SK-MEL-5 (cell line): ENCODE results near the gene MTHFR. TPM values are rescaled to one million over a fixed set of nuclear protein-coding genes. Genes with fewer than 3 reads are reported as not detected.

Experiments
- DNase-seq: peaks from one replicate; pipeline ENCODE4 v3.0.0-alpha.2; 2016; ENCODE audit warnings: low read depth, low spot score
- in situ Hi-C: cut with HindIII; loops from 2 replicates; pipeline ENCODE4 v1.10.0; 2016; ENCODE audit warnings: low sequenced_read_pairs, high pct_unique_total_duplicates, low pct_unique_long_range_greater_than_20kb
- total RNA-seq: library from RNA; depleted of rRNA; stranded (reverse); fragments of >200 nt; shearing (Covaris generic); gene quantifications from 2 replicates; pipeline ENCODE4 v1.2.3, GENCODE V29; 2014

Gene MTHFR
- total RNA-seq, 1 experiment from 2014 or later = 15.2 TPM

DNA sequence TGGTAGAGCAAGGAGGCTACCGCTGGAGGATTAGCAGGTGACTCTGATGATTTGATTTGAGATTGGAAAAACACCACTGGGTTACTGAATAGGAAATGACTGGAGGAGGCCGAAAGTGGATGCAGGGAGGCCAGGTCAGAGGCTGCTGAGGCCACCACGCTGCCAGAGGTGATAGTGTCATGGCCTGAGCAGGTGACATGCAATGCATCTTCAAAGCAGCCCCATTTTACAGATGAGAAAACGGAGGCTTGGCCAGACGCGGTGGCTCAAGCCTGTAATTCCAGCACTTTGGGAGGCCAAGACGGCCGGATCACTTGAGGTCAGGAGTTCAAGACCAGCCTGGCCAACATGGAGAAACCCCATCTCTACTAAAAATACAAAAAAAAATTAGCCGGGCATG, 31.0 kb downstream of the MTHFR start:
- in situ Hi-C loops = no loop called here
- DNase-seq = no peak

DNA sequence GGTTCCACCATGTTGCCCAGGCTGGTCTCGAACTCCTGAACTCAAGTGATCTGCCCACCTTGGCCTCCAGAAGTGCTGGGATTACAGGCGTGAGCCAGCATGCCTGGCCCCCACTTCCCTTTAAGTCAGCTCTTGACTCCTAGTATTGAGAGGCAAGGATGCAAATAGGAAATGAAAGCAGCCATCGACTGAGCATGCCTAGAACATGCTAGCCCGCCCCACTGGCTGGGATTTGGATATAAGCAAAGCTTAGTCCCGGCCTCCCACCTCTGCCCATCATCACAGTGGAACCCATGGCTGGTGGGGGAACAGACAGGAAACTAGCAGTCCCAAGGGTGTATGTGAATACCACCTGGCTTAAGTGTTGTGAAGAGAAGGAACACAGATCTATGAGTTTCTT, 33.3 kb downstream of the MTHFR start:
- in situ Hi-C loops = no loop called here
- DNase-seq = no peak

DNA sequence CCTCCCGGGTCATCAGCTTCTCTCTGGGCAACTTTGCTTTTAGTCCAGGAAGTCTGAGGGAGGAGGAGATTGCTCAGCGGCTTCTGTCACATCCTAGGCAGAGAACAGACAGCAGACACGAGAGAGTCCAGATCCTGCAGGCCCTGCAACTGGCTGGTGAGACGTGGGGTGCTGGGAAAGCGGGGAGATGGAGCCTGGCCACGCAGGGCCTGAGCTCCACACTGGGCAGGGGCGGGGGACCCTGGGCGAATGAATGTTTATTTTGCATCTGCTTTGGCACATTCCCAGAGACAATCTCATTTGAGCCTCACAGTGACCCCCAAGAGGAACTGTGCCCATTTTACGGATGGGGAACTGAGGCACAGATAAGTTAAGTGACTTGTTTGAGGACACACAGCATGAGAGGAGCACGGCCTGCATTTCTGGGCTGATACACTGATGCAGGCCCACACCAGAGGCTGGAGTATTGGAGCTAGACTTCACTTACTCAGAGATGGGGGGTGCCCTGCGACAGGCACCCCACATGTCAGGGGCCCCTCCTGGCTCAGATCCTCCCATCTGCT, 34.2 kb downstream of the MTHFR start:
- no peak for DNase-seq
- in situ Hi-C loops = no loop called here

DNA sequence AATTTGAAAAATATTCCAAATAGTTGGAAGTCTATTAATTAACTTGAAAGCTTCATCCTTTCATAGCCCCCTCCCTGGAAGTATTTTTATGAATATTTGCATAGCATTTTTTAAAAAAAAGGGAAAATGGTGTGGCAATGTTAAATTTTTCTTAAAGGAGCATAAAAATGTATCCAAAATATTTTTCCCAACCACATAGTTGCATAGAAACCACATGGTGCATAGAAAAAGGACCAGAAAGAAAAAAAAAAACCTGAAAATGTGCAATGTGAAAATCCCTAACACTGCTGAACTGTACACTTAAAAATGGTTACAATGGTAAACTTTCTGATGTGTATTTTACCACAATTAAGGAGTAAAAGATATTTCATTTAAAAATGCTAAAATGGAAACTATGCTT, 35.8 kb downstream of the MTHFR start:
- DNase-seq = no peak
- in situ Hi-C loops = no loop called here

DNA sequence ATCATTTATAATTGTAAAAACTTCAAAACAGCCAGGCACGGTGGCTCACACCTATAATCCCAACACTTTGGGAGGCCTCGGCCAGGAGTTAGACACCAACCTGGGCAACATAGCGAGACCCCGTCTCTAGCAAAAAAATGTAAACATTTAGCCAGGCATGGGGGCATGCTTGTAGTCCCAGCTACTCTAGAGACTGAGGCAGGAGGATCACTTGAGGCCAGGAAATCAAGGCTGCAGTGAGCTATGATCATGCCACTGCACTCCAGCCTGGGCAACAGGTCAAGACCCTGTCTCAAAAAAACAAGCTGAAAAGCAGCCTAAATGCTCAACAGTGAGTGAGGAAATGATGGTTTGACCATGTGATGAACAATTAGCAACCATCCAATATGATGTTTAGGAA, 36.5 kb downstream of the MTHFR start:
- no peak for DNase-seq
- in situ Hi-C loops = no loop called here

DNA sequence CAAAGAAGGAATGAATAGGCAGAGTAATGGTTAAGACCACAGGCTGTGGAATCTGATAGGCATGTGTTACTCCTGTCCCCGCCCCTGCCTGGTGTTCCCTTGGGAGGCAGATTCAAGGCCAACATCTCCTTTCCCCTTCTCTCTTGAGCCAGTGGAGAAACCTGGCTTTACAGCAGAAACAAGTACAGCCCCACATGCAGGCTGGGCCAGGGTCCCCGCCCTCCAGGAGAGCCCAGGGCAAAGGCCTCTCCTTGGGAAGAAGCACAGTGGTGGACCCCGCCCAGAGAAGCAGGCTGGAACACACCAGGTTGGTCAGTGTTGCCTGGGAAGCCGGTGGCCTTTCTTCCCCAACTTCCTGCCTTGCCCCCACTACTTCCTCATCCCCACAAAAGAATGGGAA, 36.9 kb downstream of the MTHFR start:
- DNase-seq = no peak
- in situ Hi-C loops = no loop called here

DNA sequence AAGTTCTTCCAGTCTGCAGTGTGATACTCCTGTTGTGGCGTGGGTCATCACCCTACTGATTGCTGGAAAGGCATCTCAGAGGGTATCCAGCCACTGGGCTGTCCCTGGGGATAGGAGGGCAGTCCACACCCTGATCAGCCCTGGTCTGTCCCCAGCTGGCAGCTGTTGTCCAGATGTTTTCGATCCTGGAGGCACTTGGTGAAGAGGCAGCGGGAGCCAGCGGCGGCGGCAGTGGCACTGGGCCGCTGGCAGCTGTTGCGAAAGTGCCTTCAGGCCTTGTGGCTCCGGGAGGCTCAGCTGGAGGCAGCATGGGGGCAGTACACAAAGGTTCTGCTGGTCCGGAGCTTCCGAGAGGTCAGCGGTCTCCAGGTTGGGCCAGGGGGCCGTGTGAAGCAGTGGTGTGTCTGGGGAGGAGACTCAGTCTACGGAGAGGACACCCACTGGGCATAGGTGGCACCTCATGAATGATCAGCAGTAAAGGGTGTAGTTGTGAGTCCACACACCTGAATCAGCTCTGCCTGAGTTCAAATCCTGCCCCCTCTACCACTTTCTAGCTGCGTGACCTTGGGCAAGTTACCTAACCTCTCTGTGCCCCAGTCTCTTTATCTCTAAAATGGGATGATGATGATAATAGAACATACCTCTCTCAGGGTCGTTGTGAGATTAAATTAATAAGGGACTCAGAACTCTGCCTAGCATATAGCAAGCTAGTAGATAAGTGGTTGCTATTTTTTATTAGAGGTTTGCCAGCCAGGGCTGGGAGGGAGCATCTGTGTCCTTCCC, 37.7 kb downstream of the MTHFR start:
- in situ Hi-C loops = no loop called here
- no peak for DNase-seq

DNA sequence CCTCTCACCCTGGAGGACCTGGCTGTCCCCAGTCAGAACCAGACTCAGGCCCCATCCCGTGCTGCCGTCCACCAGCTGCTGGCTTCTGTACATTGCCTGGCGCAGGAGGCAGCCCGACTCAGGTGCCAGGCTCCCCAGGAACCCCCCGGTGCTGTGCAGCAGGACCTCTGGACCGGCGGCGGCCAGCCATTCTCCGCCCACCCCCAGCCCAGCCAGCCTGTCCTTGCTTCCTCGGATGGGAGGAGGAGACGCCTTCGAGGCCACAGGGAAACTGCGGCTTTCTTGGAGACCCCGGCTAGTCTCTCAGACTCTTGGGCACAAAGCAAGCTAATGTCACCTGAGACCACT, 39.4 kb downstream of the MTHFR start:
- no peak for DNase-seq
- in situ Hi-C loops = no loop called here

DNA sequence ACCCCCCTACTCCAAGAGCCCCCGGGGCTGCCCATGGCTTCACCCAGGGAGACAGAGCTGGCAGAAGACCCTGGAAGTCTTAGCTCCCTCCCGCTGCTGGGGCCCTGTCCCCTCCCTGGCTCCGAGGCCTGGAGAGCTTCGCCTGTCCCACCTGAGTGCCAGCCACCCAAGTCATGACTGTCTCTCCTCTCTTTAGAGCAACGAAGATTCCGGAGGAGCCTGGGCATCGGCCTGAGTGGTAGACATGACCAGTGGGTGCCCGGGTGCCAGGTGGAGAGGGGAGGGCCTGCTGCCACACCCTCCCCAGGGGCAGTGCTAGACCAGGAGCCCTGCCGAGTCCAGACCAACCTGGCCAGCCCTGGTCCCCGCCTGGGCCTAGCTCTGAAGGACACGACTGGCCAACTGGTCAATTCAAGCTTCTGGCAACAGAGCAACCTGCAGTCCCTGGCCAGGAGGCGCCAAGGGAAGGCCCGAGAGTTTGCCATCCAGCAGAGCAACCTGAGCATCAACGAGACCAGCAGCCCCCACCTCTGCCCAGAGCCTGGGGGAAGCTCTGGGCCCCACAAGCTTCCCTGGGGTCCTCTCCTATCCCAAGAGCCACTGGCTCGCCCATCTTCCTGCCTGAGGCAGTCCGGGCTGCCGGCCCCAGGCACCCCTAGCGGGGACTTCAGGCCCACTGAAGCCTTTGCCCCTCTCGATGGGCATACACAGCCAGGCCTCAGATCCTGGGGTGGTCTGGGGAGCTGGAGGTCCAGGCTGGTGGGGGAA, 39.9 kb downstream of the MTHFR start:
- DNase-seq = no peak
- in situ Hi-C loops = no loop called here

DNA sequence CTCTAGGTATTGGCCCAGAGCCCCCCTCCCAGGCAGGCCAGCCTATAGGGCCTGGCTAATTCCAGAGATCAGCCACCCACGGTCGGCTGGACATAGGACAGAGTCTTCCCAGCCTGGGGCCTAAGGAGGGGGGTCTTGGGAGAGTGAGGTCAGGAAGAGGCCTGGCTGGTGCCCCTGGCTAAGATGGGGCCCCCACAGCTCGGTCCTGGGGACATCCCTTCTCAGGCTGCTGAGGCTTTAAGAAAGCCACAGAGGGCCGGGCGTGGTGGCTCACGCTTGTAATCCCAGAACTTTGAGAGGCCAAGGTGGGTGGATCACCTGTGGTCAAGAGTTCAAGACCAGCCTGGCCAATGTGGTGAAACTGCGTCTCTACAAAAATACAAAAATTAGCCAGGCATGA, 41.2 kb downstream of the MTHFR start:
- in situ Hi-C loops = no loop called here
- DNase-seq = no peak

DNA sequence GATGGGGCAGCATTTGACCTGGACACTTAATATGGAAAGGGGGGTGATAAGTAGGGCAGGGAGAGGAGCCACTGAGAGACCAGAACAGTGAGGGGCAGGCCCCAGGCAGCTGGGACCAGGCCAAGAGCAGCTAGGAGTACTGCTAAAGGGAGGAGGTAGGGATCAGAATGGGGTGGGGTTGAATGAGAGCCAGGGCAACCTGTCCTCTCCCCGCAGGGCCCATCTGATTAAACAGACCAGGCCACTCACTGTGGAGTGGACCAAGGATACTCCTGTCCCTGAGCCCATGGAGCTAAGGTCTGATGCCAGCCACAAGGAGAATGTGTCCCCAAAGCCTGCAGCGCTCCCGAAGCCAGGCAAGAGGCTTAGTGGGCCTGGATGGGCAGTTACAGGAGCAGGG, 41.6 kb downstream of the MTHFR start:
- no peak for DNase-seq
- in situ Hi-C loops = no loop called here

DNA sequence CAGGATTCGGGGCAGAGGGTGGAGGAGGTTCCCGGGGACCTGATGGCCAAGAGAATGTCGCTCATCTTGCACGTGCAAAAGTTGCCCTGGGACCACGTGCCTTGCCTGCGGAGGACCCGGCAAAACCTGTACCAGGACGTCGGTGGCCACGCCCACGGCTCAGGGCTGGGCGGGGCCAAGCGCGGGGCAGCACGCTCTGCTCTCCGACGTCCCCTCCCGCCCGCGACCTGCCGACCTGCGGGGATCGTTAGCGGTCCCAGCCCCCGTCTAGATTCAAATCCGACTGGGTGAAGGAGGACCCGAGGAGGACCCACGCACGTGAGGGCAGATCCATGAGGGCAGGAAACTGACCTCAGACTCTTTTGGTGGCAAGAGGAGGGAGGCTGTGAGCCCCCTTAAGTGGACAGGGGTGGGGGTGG, 43.8 kb downstream of the MTHFR start, which contains the start of gene C1orf167:
Gene C1orf167, plus strand, starts transcription at position 206 of the 419 bp plus-strand sequence. CDS start 2,208 bp downstream, outside the sequence.
- in situ Hi-C loops = no loop called here
- no peak for DNase-seq

DNA sequence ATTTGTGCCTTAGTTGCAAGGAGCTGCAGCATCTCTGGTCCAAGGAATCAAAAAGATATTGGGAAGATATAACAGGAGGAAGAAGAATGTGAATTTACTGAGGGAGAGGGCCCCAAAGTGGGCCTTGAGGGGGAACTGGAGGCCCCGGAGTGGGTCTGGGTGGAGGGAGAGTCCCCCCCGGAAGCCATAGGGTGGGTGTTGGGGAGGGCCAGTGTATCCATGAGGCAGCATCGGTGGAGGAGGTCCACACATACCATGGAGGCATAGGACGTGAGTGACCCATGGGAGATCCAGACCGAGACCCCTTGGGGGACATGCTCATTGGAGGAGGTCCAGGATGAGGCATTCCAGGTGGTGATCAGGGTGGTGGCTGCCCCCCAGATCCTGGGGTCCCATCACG, 44.5 kb downstream of the MTHFR start:
- DNase-seq = no peak
- in situ Hi-C loops = no loop called here

DNA sequence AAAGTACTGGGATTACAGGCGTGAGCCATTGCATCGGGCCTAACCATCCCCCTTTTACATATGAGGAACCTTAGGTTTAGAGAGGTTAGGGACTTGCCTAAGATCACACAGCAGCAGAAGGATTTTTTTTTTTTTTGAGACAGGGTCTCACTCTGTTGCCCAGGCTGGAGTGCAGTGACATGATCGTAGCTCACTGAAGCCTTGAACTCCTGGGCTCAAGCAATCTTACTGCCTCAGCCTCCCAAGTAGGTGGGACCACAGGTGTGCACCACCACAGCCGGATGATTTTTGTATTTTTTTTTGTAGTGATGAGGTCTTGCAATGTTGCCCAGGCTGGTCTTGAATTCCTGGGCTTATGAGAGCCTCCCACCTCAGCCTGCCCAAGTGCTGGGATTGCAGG, 46.0 kb downstream of the MTHFR start:
- in situ Hi-C loops = no loop called here
- DNase-seq = no peak

DNA sequence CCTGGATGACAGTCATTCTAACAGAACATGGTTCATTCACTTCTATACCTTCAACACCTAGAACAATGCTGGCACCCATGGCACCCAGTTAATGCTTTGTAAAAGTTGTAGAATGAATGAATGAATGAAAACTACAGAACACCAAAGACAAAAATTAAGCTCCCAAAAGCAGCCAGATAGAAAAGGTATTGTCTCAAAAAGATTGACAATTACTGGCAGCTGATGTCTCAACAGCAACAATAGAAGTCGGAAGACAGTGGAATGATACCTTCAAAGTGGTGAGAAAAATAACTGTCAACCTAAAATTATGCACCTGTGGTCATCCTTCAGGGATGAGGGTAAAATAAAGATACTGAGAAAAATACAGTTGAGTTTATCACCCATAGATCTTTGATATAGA, 48.7 kb downstream of the MTHFR start:
- in situ Hi-C loops = no loop called here
- DNase-seq = no peak

DNA sequence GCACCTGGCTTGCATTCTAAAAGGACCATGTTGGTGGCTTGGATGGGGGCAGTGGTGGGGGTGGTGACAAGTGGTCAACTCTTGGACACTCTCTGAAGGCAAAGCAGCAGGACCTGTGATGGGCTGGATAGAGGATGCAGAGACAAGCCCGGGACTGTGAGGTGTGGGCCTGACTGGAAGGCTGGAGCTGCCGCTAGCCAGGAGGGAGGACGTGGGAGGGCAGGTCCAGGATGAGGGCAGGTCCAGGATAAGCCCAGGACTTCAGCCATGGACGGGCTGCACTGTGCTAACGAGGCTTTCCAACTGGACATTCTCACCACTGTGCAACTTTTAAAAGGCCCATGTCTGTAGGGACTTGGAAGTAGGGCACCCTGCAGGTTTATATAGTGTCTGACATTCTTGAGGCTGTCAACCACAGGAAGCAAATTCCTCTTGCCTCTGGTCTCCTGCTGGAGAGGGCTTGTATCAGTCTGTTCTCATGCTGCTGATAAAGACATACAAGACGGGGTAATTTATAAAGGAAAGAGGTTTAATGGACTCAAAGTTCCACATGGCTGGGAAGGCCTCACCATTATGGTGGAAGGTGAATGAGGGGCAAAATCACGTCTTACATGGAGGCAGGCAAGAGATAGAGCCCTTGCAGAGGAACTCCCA, 52.1 kb downstream of the MTHFR start:
- no peak for DNase-seq
- in situ Hi-C loops = no loop called here

DNA sequence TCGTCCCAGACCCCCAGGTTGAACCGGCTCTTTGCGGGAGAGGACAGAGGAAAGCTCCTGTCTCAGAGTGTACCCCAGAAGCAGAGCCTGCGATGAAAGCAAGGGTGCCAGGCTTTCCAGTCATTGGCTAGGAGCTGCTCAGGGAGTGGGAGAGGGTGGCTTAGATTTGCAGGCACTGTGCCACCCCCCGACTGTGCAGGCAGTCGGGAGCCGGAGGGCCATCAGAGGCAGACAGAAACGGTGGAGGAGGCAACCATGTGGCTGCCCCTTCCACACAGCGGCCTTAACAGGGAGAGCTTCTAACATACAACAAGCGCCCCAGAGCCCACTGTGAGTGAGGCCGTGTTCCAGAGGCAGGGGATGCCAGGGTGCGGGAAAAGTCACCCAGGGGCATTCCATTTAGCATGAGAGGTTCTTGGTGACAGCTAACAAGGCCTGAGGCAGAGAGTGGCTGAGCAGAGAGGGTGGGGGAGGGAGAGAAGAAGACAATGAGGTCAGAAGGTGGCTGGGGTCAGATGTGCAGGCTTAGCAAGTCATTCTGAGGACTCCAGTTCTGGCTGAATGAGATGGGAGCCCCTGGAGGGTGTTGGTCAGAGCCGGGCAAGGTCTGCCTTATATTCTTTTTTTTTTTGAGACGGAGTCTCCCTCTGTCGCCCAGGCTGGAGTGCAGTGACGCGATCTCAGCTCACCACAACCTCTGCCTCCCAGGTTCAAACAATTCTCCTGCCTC, 53.2 kb downstream of the MTHFR start:
- no peak for DNase-seq

DNA sequence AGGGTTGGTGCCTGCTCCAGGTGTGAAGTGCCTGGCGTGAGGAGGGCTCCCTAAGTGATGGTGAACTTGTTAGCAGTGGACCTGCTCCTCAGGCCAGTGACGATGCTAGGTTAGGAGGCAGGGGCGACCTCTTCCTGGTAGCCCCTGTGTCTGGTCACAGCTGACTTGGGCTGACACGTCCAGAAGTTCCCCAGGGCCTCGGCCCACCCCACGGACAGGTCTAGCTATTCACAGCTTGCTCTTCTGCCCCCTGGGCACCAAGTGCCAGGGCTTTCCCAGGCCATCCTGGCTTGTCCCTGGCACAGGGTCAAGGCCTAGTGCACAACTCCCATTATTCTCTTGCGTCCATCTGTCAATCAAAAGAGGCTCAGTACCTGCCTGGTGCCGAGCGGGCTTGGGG, 54.7 kb downstream of the MTHFR start:
- no peak for DNase-seq
- in situ Hi-C loops = no loop called here

More for the DNA sequence above, 53.2 kb downstream of the MTHFR start:
- in situ Hi-C loops = no loop called here
